ENCODE data around the gene TAF1B. TPM values are rescaled to one million over a fixed set of nuclear protein-coding genes. Genes with fewer than 3 reads are reported as not detected.

TAF1B gene
- total and polyA plus RNA-seq, 10 of the 15 experiments (the other 5 are each of a cell fraction or from before 2014, with no cell fraction given): 8.1 to 18.3 (median 12.4) TPM

GRCh38 chr2:9972621-9973479 lies 129.6 kb downstream of the TAF1B start:
- TF ChIP-seq ETV6 (conservative IDR thresholded peaks at IDR 0.05 in 1 of 2, IDR thresholded peaks at IDR 0.05 in 1 of 2; ENCODE audit: borderline replicate concordance in 1 of 2, low read depth in 1 of 2) (no peak), JUND (IDR thresholded peaks at IDR 0.05; ENCODE audit: low read depth, low read length) (no peak), MEF2A (IDR thresholded peaks at IDR 0.05; ENCODE audit: insufficient read depth, low read depth, low read length) (no peak), SUZ12 (IDR thresholded peaks at IDR 0.05; ENCODE audit: unreplicated experiment) (no peak), ZNF384 (IDR thresholded peaks at IDR 0.05; ENCODE audit: borderline replicate concordance, low read depth, low read length) (no peak), EP300 (IDR thresholded peaks at IDR 0.05; ENCODE audit: borderline replicate concordance in 1 of 2, control insufficient read depth in 1 of 2, low read depth in 2 of 2, low read length in 2 of 2) (no peak)
- Histone ChIP-seq H3K27me3 (replicated peaks in 1 of 2; ENCODE audit: control insufficient read depth in 2 of 2, insufficient read depth in 2 of 2, low read length in 1 of 2) (no peaks in the 10 kb centered on the region), H4K20me1 (ENCODE audit: control insufficient read depth, insufficient read depth) (no peaks in the 10 kb centered on the region), H3K9me3 (replicated peaks; ENCODE audit: control insufficient read depth, insufficient read depth, low read length) (no peaks in the 10 kb centered on the region; the same call in 2 of the 3 replicates), H3K27ac (ENCODE audit: control insufficient read depth, insufficient read depth) (no peak overlapping the region), H3K36me3 (ENCODE audit: control insufficient read depth in 2 of 2, insufficient read depth in 2 of 2, low read length in 1 of 2) (no peaks in the 10 kb centered on the region), H3K4me3 (no peak overlapping the region), H3K4me2 (ENCODE audit: control insufficient read depth, insufficient read depth) (no peak overlapping the region), H2AFZ (ENCODE audit: control insufficient read depth, low read depth, low read length) (no peak overlapping the region), H3K4me1 (ENCODE audit: control insufficient read depth, insufficient read depth, low read length) (peaks cover 4% of the 10 kb centered on the region; the same call in 1 of the 2 replicates), H3K79me2 (ENCODE audit: control insufficient read depth, insufficient read depth, low read length) (no peaks in the 10 kb centered on the region), H3K9ac (ENCODE audit: control insufficient read depth, insufficient read depth, low read length) (no peak overlapping the region)
- DNase-seq (ENCODE audit: low read depth, low spot score): no peak
- no TSS peak for BruUV-seq (replicated peaks)
- ATAC-seq: no peak
- RAD21 ChIA-PET (ENCODE audit: unreplicated experiment): interaction anchor here (1.6 kb wide), 1 partner anchor 159 kb away, joined by 3 read pairs; no protein-coding TSS in a partner anchor
- POLR2A ChIA-PET: no interaction called here
- in situ Hi-C loops (cut with MboI) (no loop called here), intact Hi-C loops (cut with micrococcal nuclease; ENCODE audit: unreplicated experiment) (no loop called here)
- WGBS (ENCODE audit: insufficient coverage, insufficient replicate concordance, low lambda C conversion rate, missing lambda C conversion rate): 47% methylated on average over 13 of the region's 13 CpGs
- FAIRE-seq: no peak
- SMC1A ChIA-PET (ENCODE audit: uncharacterized antibody, unreplicated experiment): interaction anchor here (0.6 to 1.6 kb wide), 3 partner anchors 9 to 172 kb away, joined by 3 to 5 read pairs (median 3); no protein-coding TSS in a partner anchor
- CTCF ChIA-PET: interaction anchor here (0.8 to 4.2 kb wide), 4 partner anchors 12 to 158 kb away, joined by 3 to 49 read pairs (median 12); no protein-coding TSS in a partner anchor

Measured in GM12878 (cell line).